Fibroblast of lung (primary cell): ENCODE data around the gene UROD. TPM values are rescaled to one million over a fixed set of nuclear protein-coding genes. Genes with fewer than 3 reads are reported as not detected.

Experiments
- DNase-seq, 2 donors: peaks; one replicate each; pipeline versions ENCODE4 v3.0.0 to v3.0.0-alpha.2; 2010; ENCODE audit warnings: low read depth in 2 of 2
- H2AFZ ChIP-seq: 2 replicates; pipeline ENCODE4 v1.5.1; 2012; ENCODE audit warnings: low read length, control low read depth, inconsistent platforms
- H3K27ac ChIP-seq: 2 replicates; pipeline ENCODE4 v1.5.1; 2011; ENCODE audit warnings: low read length, control low read depth; ENCODE audit not compliant: insufficient read depth
- H3K27me3 ChIP-seq: 2 replicates; pipeline ENCODE4 v1.5.1; 2011; ENCODE audit warnings: mild to moderate bottlenecking, low read length; ENCODE audit not compliant: control insufficient read depth, insufficient read depth
- H3K36me3 ChIP-seq: 2 replicates; pipeline ENCODE4 v1.5.1; 2011; ENCODE audit warnings: low read length; ENCODE audit not compliant: control insufficient read depth, insufficient read depth
- H3K4me1 ChIP-seq: 2 replicates; pipeline ENCODE4 v1.5.1; 2011; ENCODE audit warnings: low read length; ENCODE audit not compliant: control insufficient read depth, insufficient read depth; ENCODE audit errors: extremely low read depth
- H3K4me2 ChIP-seq: 2 replicates; pipeline ENCODE4 v1.5.1; 2011; ENCODE audit warnings: low read length, control low read depth; ENCODE audit not compliant: insufficient read depth; ENCODE audit errors: extremely low read depth
- H3K4me3 ChIP-seq, 4 experiments: fragments of 200-600 bp in 1 of 4; sonication (generic) in 1 of 4; replicated peaks in 1 of 4; 2 replicates each; pipeline ENCODE4 v1.5.1; 2011 to 2016; ENCODE audit warnings: low read length in 4 of 4, low read depth in 3 of 4, mild to moderate bottlenecking in 3 of 4, control low read depth in 2 of 4, inconsistent platforms in 1 of 4, mixed read lengths in 1 of 4; ENCODE audit not compliant: insufficient read depth in 1 of 4; ENCODE audit errors: control extremely low read depth in 1 of 4
- H3K79me2 ChIP-seq: 2 replicates; pipeline ENCODE4 v1.5.1; 2012; ENCODE audit warnings: mild to moderate bottlenecking, low read length, inconsistent platforms; ENCODE audit not compliant: control insufficient read depth, insufficient read depth
- H3K9ac ChIP-seq: 2 replicates; pipeline ENCODE4 v1.5.1; 2011; ENCODE audit warnings: mild to moderate bottlenecking, low read length, control low read depth; ENCODE audit not compliant: insufficient read depth
- H3K9me3 ChIP-seq: 2 replicates; pipeline ENCODE4 v1.5.1; 2012; ENCODE audit warnings: low read depth, low read length; ENCODE audit not compliant: control insufficient read depth, insufficient read depth
- H4K20me1 ChIP-seq: 2 replicates; pipeline ENCODE4 v1.5.1; 2011; ENCODE audit warnings: low read length; ENCODE audit not compliant: control insufficient read depth, insufficient read depth; ENCODE audit errors: extremely low read depth
- EZH2 ChIP-seq: IDR thresholded peaks from 2 replicates; pipeline ENCODE4 v1.5.1; 2012; ENCODE audit warnings: low read length, control low read depth, mild to moderate bottlenecking; ENCODE audit errors: missing control alignments
- polyA plus RNA-seq, 2 donors: library from polyadenylated mRNA; depleted of rRNA in 1 of 2; stranded (reverse) in 1 of 2; unstranded in 1 of 2; fragments of >200 nt; gene quantifications; 2 replicates each; pipeline ENCODE4 v1.2.1, GENCODE V29; 2011 to 2012; ENCODE audit warnings: missing spikeins in 1 of 2
- total RNA-seq: library from RNA; depleted of rRNA; stranded (reverse); fragments of >200 nt; gene quantifications from 2 replicates; pipeline ENCODE4 v1.2.1, GENCODE V29; 2014
- TF ChIP-seq, protein P1 (sequence below), 2 donors: IDR thresholded peaks in 1 of 2; conservative IDR thresholded peaks in 1 of 2; 1 replicate in 1 of 2; 2 replicates in 1 of 2; pipeline ENCODE4 v1.5.1; 2011 to 2012; ENCODE audit warnings: low read length in 2 of 2, control low read depth in 1 of 2, inconsistent platforms in 1 of 2, low read depth in 1 of 2, mild to moderate bottlenecking in 1 of 2

Gene UROD
- total and polyA plus RNA-seq, 2 donors (not counting 1 experiment from before 2014, with no cell fraction given), result 129 to 162 TPM

DNA sequence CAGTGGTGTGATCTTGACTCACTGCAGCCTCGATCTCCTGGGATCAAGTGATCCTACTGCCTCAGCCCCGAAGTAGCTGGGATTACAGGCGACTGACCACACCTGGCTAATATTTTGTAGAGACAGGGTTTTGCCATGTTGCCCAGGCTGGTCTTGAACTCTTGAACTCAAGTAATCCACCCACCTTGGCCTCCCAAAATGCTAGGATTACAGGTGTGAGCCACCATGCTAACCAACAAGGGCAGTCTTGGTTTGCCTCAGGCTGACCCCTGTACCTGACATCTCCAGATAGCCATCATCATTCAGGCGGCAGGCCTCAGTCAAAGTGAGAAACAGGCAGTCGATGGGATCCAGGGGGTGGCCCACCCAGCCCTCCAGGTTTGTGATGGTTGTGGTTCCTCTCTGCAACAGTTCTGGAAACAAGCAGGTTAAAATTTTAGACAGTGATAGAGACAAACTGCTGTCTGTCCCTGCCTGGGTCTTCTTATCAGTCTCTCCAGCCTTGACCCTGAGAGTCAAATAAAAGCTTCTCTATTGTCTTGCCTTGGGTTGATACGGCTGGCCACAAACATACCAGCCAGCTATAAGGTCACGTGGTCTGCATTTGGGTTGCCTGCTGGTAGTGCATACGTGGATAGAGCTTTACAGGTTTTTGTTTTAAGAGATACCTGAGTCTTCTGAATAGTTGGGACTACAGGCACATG lies 26.8 kb downstream of the UROD start:
- Histone ChIP-seq H3K4me1 (no peaks in the 10 kb centered on the region), H3K9me3 (no peaks in the 10 kb centered on the region), H2AFZ (no peak overlapping the region), H3K4me2 (no peak overlapping the region), H4K20me1 (no peaks in the 10 kb centered on the region), H3K4me3 (no peak overlapping the region), H3K27ac (no peak overlapping the region), H3K79me2 (no peaks in the 10 kb centered on the region), H3K27me3 (no peaks in the 10 kb centered on the region), H3K36me3 (no peaks in the 10 kb centered on the region), H3K9ac (no peak overlapping the region)
- no peak for DNase-seq
- TF ChIP-seq, protein P1, sequence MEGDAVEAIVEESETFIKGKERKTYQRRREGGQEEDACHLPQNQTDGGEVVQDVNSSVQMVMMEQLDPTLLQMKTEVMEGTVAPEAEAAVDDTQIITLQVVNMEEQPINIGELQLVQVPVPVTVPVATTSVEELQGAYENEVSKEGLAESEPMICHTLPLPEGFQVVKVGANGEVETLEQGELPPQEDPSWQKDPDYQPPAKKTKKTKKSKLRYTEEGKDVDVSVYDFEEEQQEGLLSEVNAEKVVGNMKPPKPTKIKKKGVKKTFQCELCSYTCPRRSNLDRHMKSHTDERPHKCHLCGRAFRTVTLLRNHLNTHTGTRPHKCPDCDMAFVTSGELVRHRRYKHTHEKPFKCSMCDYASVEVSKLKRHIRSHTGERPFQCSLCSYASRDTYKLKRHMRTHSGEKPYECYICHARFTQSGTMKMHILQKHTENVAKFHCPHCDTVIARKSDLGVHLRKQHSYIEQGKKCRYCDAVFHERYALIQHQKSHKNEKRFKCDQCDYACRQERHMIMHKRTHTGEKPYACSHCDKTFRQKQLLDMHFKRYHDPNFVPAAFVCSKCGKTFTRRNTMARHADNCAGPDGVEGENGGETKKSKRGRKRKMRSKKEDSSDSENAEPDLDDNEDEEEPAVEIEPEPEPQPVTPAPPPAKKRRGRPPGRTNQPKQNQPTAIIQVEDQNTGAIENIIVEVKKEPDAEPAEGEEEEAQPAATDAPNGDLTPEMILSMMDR (conservative IDR thresholded peaks at IDR 0.05 in 1 of 2, IDR thresholded peaks at IDR 0.05 in 1 of 2; ENCODE audit: low read depth in 1 of 2, low read length in 2 of 2), result no peak
- TF ChIP-seq EZH2, result no peak

- Histone ChIP-seq H3K4me2 (no peak overlapping the region), H3K27me3 (no peaks in the 10 kb centered on the region), H3K9ac (no peak overlapping the region), H3K27ac (no peak overlapping the region), H3K36me3 (no peaks in the 10 kb centered on the region), H3K4me3 (no peak overlapping the region), H2AFZ (no peak overlapping the region), H3K9me3 (no peaks in the 10 kb centered on the region), H4K20me1 (no peaks in the 10 kb centered on the region), H3K79me2 (no peaks in the 10 kb centered on the region), H3K4me1 (no peaks in the 10 kb centered on the region)
- no peak for TF ChIP-seq EZH2
- TF ChIP-seq, protein P1 (conservative IDR thresholded peaks at IDR 0.05 in 1 of 2, IDR thresholded peaks at IDR 0.05 in 1 of 2; ENCODE audit: low read depth in 1 of 2, low read length in 2 of 2), result no peak
- DNase-seq, result no peak
Observed at GRCh38 chr1:45040297-45040696, 28.2 kb downstream of the UROD start.

GRCh38 chr1:45043094-45043493 lies 31.0 kb downstream of the UROD start:
- Histone ChIP-seq H3K4me1 (no peaks in the 10 kb centered on the region), H3K79me2 (no peaks in the 10 kb centered on the region), H3K27me3 (no peaks in the 10 kb centered on the region), H4K20me1 (no peaks in the 10 kb centered on the region), H3K27ac (no peak overlapping the region), H3K4me3 (no peak overlapping the region), H3K4me2 (no peak overlapping the region), H3K9me3 (no peaks in the 10 kb centered on the region), H2AFZ (no peak overlapping the region), H3K9ac (no peak overlapping the region), H3K36me3 (no peaks in the 10 kb centered on the region)
- TF ChIP-seq EZH2, result no peak
- TF ChIP-seq, protein P1 (conservative IDR thresholded peaks at IDR 0.05 in 1 of 2, IDR thresholded peaks at IDR 0.05 in 1 of 2; ENCODE audit: low read depth in 1 of 2, low read length in 2 of 2), result no peak
- DNase-seq, result no peak
